HepG2 (cell line): Measurements from ENCODE around the gene SMYD1. TPM values are rescaled to one million over a fixed set of nuclear protein-coding genes. Genes with fewer than 3 reads are reported as not detected.
A peak's percentile ranks its signal among the peaks of the same experiment; 100 is the strongest.

Experiments
- HMGXB3 ChIP-seq: sonication (generic); formaldehyde crosslinking; IDR thresholded peaks from 2 replicates; pipeline ENCODE4 v1.4.0; 2020; ENCODE audit warnings: missing genetic modification reagents, borderline replicate concordance
- JUN ChIP-seq: sonication (generic); formaldehyde crosslinking; IDR thresholded peaks from 2 replicates; pipeline ENCODE4 v1.4.0; 2020; ENCODE audit warnings: mild to moderate bottlenecking, missing genetic modification reagents
- KAT2B ChIP-seq: fragments of 150-350 bp; IDR thresholded peaks from 2 replicates; pipeline ENCODE4 v1.6.1; 2014; ENCODE audit warnings: low read depth, low read length, borderline replicate concordance
- POLR2AphosphoS2 ChIP-seq: IDR thresholded peaks from 2 replicates; pipeline ENCODE4 v1.6.1; 2011; ENCODE audit warnings: low read depth, low read length, improper control_type of control experiment
- RNF2 ChIP-seq: fragments of 450-650 bp; conservative IDR thresholded peaks from 2 replicates; pipeline ENCODE4 v1.6.1; 2016; ENCODE audit warnings: low read depth
- TARDBP ChIP-seq: sonication (generic); formaldehyde crosslinking; IDR thresholded peaks from 2 replicates; pipeline ENCODE4 v1.8.0; 2022; ENCODE audit warnings: mild to moderate bottlenecking, missing genetic modification reagents
- USF2 ChIP-seq, 2 experiments: sonication (generic) in 1 of 2; formaldehyde crosslinking in 1 of 2; IDR thresholded peaks; 2 replicates each; pipeline versions ENCODE4 v1.5.1 to v1.6.1; 2011 to 2020; ENCODE audit warnings: borderline replicate concordance in 1 of 2, low read depth in 1 of 2, low read length in 1 of 2, mild to moderate bottlenecking in 1 of 2, missing genetic modification reagents in 1 of 2, moderate library complexity in 1 of 2
- WIZ ChIP-seq: sonication (generic); formaldehyde crosslinking; IDR thresholded peaks from 2 replicates; pipeline ENCODE4 v1.5.1; 2020; ENCODE audit warnings: mild to moderate bottlenecking, missing genetic modification reagents
- ZBTB7B ChIP-seq: sonication (generic); formaldehyde crosslinking; IDR thresholded peaks from 2 replicates; pipeline ENCODE4 v1.4.0; 2020; ENCODE audit warnings: missing genetic modification reagents
- ZNF263 ChIP-seq: sonication (generic); formaldehyde crosslinking; IDR thresholded peaks from 2 replicates; pipeline ENCODE4 v1.4.0; 2020; ENCODE audit warnings: missing genetic modification reagents
- ZNF441 ChIP-seq: sonication (generic); formaldehyde crosslinking; IDR thresholded peaks from 2 replicates; pipeline ENCODE4 v1.7.0; 2021; ENCODE audit warnings: missing genetic modification reagents, borderline replicate concordance
- ZNF563 ChIP-seq: sonication (generic); formaldehyde crosslinking; IDR thresholded peaks from 2 replicates; pipeline ENCODE4 v1.8.0; 2022; ENCODE audit warnings: mild to moderate bottlenecking, moderate library complexity, missing genetic modification reagents
- polyA plus RNA-seq, 8 experiments: library from polyadenylated mRNA; depleted of rRNA in 3 of 8; stranded (reverse) in 7 of 8; unstranded in 1 of 8; fragments of >200 nt; fragmentation: Illumina TruSeq in 4 of 8; extraction: Trizol in 4 of 8; gene quantifications; 2 replicates each; pipeline versions ENCODE4 v1.2.1 to v1.2.3, GENCODE V29; 2011 to 2016; ENCODE audit warnings: low read depth in 4 of 8, missing spikeins in 1 of 8, mixed read lengths in 1 of 8; ENCODE audit not compliant: insufficient read depth in 1 of 8
- total RNA-seq, 5 experiments: library from RNA; depleted of rRNA; stranded (reverse); fragments of >200 nt; fragmentation: Illumina TruSeq; extraction: Trizol; gene quantifications; 2 replicates each; pipeline ENCODE4 v1.2.3, GENCODE V29; 2016; ENCODE audit warnings: low read depth in 1 of 5
- TF ChIP-seq, protein P1 (sequence below): sonication (generic); formaldehyde crosslinking; IDR thresholded peaks from 2 replicates; pipeline ENCODE4 v1.5.0; 2020; ENCODE audit warnings: mild to moderate bottlenecking, missing genetic modification reagents, borderline replicate concordance

The SMYD1 gene
- total and polyA plus RNA-seq, 2 of the 13 experiments (the other 11 are each of a cell fraction or from before 2014, with no cell fraction given): not detected

GRCh38 chr2:88126772-88127637 lies 59.4 kb downstream of the SMYD1 start (continued):
- TF ChIP-seq ZBTB7B (CRISPR knock-in tag) (no peak), USF2 (IDR thresholded peaks at IDR 0.05; ENCODE audit: low read depth, low read length) (no peak), USF2 (CRISPR knock-in tag; IDR thresholded peaks at IDR 0.05; ENCODE audit: borderline replicate concordance) (no peak), WIZ (CRISPR knock-in tag) (no peak), ZNF263 (CRISPR knock-in tag) (no peak; the same call in 1 of the 2 replicates), ZNF563 (CRISPR knock-in tag) (peak; percentile 71; the same call in 1 of the 2 replicates), JUN (no peak), TARDBP (CRISPR knock-in tag) (peak; percentile 54; the same call in 1 of the 2 replicates), KAT2B (no peak), POLR2AphosphoS2 (no peak), HMGXB3 (CRISPR knock-in tag) (peak; percentile 18; the same call in 1 of the 2 replicates), ZNF441 (CRISPR knock-in tag) (0 out of 2 replicates have a peak, but pooled peaks have one; percentile 21), RNF2 (no peak)
- TF ChIP-seq, protein P1, sequence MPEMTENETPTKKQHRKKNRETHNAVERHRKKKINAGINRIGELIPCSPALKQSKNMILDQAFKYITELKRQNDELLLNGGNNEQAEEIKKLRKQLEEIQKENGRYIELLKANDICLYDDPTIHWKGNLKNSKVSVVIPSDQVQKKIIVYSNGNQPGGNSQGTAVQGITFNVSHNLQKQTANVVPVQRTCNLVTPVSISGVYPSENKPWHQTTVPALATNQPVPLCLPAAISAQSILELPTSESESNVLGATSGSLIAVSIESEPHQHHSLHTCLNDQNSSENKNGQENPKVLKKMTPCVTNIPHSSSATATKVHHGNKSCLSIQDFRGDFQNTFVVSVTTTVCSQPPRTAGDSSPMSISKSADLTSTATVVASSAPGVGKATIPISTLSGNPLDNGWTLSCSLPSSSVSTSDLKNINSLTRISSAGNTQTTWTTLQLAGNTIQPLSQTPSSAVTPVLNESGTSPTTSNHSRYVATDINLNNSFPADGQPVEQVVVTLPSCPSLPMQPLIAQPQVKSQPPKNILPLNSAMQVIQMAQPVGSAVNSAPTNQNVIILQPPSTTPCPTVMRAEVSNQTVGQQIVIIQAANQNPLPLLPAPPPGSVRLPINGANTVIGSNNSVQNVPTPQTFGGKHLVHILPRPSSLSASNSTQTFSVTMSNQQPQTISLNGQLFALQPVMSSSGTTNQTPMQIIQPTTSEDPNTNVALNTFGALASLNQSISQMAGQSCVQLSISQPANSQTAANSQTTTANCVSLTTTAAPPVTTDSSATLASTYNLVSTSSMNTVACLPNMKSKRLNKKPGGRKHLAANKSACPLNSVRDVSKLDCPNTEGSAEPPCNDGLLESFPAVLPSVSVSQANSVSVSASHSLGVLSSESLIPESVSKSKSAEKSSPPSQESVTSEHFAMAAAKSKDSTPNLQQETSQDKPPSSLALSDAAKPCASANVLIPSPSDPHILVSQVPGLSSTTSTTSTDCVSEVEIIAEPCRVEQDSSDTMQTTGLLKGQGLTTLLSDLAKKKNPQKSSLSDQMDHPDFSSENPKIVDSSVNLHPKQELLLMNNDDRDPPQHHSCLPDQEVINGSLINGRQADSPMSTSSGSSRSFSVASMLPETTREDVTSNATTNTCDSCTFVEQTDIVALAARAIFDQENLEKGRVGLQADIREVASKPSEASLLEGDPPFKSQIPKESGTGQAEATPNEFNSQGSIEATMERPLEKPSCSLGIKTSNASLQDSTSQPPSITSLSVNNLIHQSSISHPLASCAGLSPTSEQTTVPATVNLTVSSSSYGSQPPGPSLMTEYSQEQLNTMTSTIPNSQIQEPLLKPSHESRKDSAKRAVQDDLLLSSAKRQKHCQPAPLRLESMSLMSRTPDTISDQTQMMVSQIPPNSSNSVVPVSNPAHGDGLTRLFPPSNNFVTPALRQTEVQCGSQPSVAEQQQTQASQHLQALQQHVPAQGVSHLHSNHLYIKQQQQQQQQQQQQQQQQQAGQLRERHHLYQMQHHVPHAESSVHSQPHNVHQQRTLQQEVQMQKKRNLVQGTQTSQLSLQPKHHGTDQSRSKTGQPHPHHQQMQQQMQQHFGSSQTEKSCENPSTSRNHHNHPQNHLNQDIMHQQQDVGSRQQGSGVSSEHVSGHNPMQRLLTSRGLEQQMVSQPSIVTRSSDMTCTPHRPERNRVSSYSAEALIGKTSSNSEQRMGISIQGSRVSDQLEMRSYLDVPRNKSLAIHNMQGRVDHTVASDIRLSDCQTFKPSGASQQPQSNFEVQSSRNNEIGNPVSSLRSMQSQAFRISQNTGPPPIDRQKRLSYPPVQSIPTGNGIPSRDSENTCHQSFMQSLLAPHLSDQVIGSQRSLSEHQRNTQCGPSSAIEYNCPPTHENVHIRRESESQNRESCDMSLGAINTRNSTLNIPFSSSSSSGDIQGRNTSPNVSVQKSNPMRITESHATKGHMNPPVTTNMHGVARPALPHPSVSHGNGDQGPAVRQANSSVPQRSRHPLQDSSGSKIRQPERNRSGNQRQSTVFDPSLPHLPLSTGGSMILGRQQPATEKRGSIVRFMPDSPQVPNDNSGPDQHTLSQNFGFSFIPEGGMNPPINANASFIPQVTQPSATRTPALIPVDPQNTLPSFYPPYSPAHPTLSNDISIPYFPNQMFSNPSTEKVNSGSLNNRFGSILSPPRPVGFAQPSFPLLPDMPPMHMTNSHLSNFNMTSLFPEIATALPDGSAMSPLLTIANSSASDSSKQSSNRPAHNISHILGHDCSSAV (CRISPR knock-in tag): no peak
